K562 (cell line): ENCODE results near the gene SORT1. TPM values are rescaled to one million over a fixed set of nuclear protein-coding genes. Genes with fewer than 3 reads are reported as not detected.

Source experiments
- ATAC-seq: fragments of 200-7000 bp; cut with Tn5 transposase; 3 replicates; pipeline ENCODE4 v1.9.1; 2020; ENCODE audit warnings: moderate library complexity
- BruUV-seq: library from RNA; stranded (reverse); fragments of 400-500 nt; replicated peaks from 2 replicates; lab custom pipeline; 2021; lab: Mats Ljungman, UMichigan
- CTCF ChIA-PET: fragments of 300-600 bp; formaldehyde crosslinking; extraction: SDS; loops from one replicate; lab custom pipeline; 2021; ENCODE audit warnings: low intra/inter-chr PET ratio; lab: Yijun Ruan, JAX
- POLR2A ChIA-PET: fragments of 300-600, 350-650 bp; sonication (Branson Sonifier 250); formaldehyde crosslinking; extraction: SDS; loops from one replicate; lab custom pipeline; 2021; ENCODE audit warnings: antibody characterized with exemption, inconsistent platforms; lab: Yijun Ruan, JAX
- DNase-seq, 4 experiments: peaks; one replicate each; pipeline versions ENCODE4 v3.0.0 to v3.0.0-alpha.2; 2011 to 2018; ENCODE audit warnings: low spot score in 3 of 4, mixed read lengths in 3 of 4; ENCODE audit errors: extremely low read depth in 1 of 4
- FAIRE-seq: peaks from 2 replicates; lab custom pipeline; 2011; peaks lifted over from hg19 to GRCh38; lab: Jason Lieb, UNC
- H2AFZ ChIP-seq: 2 replicates; pipeline ENCODE4 v1.6.0; 2011; ENCODE audit warnings: low read depth, low read length, control low read depth, inconsistent platforms
- H3K27ac ChIP-seq: fragments of 200-600 bp; 3 replicates; pipeline ENCODE4 v1.8.0; 2011; ENCODE audit warnings: low read depth, mild to moderate bottlenecking, control low read depth, inconsistent platforms, low read length, moderate library complexity, mixed read lengths; ENCODE audit errors: extremely low read depth
- H3K27me3 ChIP-seq, 2 experiments: fragments of 300-600 bp in 1 of 2; 2 replicates in 1 of 2; 3 replicates in 1 of 2; pipeline versions ENCODE4 v1.6.0 to v1.8.0; 2011; ENCODE audit warnings: inconsistent platforms in 2 of 2, low read length in 2 of 2, mild to moderate bottlenecking in 1 of 2, mixed read lengths in 1 of 2, moderate library complexity in 1 of 2; ENCODE audit not compliant: control insufficient read depth in 2 of 2, insufficient read depth in 2 of 2
- H3K36me3 ChIP-seq: fragments of 300-600 bp; 3 replicates; pipeline ENCODE4 v1.8.0; 2011; ENCODE audit warnings: mild to moderate bottlenecking, low read length, inconsistent platforms; ENCODE audit not compliant: control insufficient read depth, insufficient read depth
- H3K4me1 ChIP-seq, 2 experiments: fragments of 200-600 bp in 1 of 2; replicated peaks in 1 of 2; 2 replicates in 1 of 2; 3 replicates in 1 of 2; pipeline versions ENCODE4 v1.5.1 to v1.8.0; 2011; ENCODE audit warnings: inconsistent platforms in 2 of 2, low read length in 2 of 2, mild to moderate bottlenecking in 1 of 2, mixed read lengths in 1 of 2, moderate library complexity in 1 of 2; ENCODE audit not compliant: control insufficient read depth in 2 of 2, insufficient read depth in 2 of 2
- H3K4me2 ChIP-seq: 2 replicates; pipeline ENCODE4 v1.6.1; 2011; ENCODE audit warnings: low read length, control low read depth, inconsistent platforms, mixed read lengths; ENCODE audit not compliant: insufficient read depth
- H3K4me3 ChIP-seq: fragments of 200-600 bp; sonication (generic), shearing (Covaris generic); 2 replicates; pipeline ENCODE4 v1.5.1; 2016; ENCODE audit warnings: control low read depth, inconsistent platforms
- H3K79me2 ChIP-seq: fragments of 200-600 bp; 3 replicates; pipeline ENCODE4 v1.8.0; 2011; ENCODE audit warnings: low read length, inconsistent platforms; ENCODE audit not compliant: control insufficient read depth, insufficient read depth
- H3K9ac ChIP-seq, 2 experiments: 2 replicates each; pipeline versions ENCODE4 v1.6.0 to v1.6.1; 2011; ENCODE audit warnings: low read depth in 2 of 2, low read length in 2 of 2, control low read depth in 1 of 2, inconsistent platforms in 1 of 2, mild to moderate bottlenecking in 1 of 2, mixed read lengths in 1 of 2; ENCODE audit not compliant: insufficient read depth in 1 of 2
- H3K9me1 ChIP-seq: one replicate; pipeline ENCODE4 v1.6.0; 2011; ENCODE audit warnings: inconsistent platforms, mild to moderate bottlenecking, low read length, moderate library complexity; ENCODE audit not compliant: control insufficient read depth, insufficient read depth
- H3K9me3 ChIP-seq: replicated peaks from 2 replicates; pipeline ENCODE4 v1.5.1; 2011; ENCODE audit warnings: low read depth, low read length, inconsistent platforms; ENCODE audit not compliant: control insufficient read depth, insufficient read depth
- H4K20me1 ChIP-seq: replicated peaks from 2 replicates; pipeline ENCODE4 v1.6.1; 2011; ENCODE audit warnings: low read length, inconsistent platforms, mixed read lengths; ENCODE audit not compliant: control insufficient read depth, insufficient read depth
- ARID2 ChIP-seq: fragments of 450-650 bp; IDR thresholded peaks from 2 replicates; pipeline ENCODE4 v1.6.1; 2017; ENCODE audit warnings: antibody characterized with exemption, mild to moderate bottlenecking
- BHLHE40 ChIP-seq: IDR thresholded peaks from 2 replicates; pipeline ENCODE4 v1.6.1; 2011; ENCODE audit warnings: low read length, improper control_type of control experiment
- DMBX1 ChIP-seq: fragments of 250-450 bp; sonication (Bioruptor Pico); IDR thresholded peaks from 2 replicates; pipeline ENCODE4 v1.8.0; 2022; ENCODE audit warnings: inconsistent platforms, mild to moderate bottlenecking, moderate library complexity, borderline replicate concordance
- EP300 ChIP-seq: IDR thresholded peaks from 2 replicates; pipeline ENCODE4 v1.6.1; 2012; ENCODE audit warnings: low read length, improper control_type of control experiment
- FOXK1 ChIP-seq: sonication (generic); formaldehyde crosslinking; IDR thresholded peaks from 2 replicates; pipeline ENCODE4 v1.8.0; 2022; ENCODE audit warnings: missing genetic modification reagents, mild to moderate bottlenecking, borderline replicate concordance
- KDM1A ChIP-seq, 2 experiments: fragments of 450-650 bp; IDR thresholded peaks; 2 replicates each; pipeline ENCODE4 v1.6.1; 2016; ENCODE audit warnings: mild to moderate bottlenecking in 2 of 2
- LARP7 ChIP-seq: fragments of 450-650 bp; IDR thresholded peaks from 2 replicates; pipeline ENCODE4 v1.6.1; 2016
- MTA1 ChIP-seq: fragments of 450-650 bp; IDR thresholded peaks from 2 replicates; pipeline ENCODE4 v1.6.1; 2017; ENCODE audit warnings: borderline replicate concordance
- NCOA2 ChIP-seq, 2 experiments: fragments of 450-650 bp; IDR thresholded peaks; 2 replicates each; pipeline ENCODE4 v1.6.1; 2018; ENCODE audit warnings: mild to moderate bottlenecking in 2 of 2, moderate library complexity in 1 of 2; ENCODE audit not compliant: partially characterized antibody in 2 of 2
- NCOR1 ChIP-seq: fragments of 450-650 bp; IDR thresholded peaks from 2 replicates; pipeline ENCODE4 v1.6.1; 2016; ENCODE audit warnings: mild to moderate bottlenecking, moderate library complexity
- NUFIP1 ChIP-seq: fragments of 450-650 bp; IDR thresholded peaks from 2 replicates; pipeline ENCODE4 v1.6.1; 2018; ENCODE audit not compliant: partially characterized antibody
- PTRF ChIP-seq: fragments of 450-650 bp; IDR thresholded peaks from 2 replicates; pipeline ENCODE4 v1.6.1; 2016; ENCODE audit warnings: mild to moderate bottlenecking, missing genetic modification characterization, missing compliant biosample characterization
- SOX6 ChIP-seq: fragments of 450-650 bp; IDR thresholded peaks from 2 replicates; pipeline ENCODE4 v1.6.1; 2014; ENCODE audit warnings: mild to moderate bottlenecking
- ZNF395 ChIP-seq: fragments of 200-800 bp; sonication (Bioruptor generic); IDR thresholded peaks from 2 replicates; pipeline ENCODE4 v1.6.1; 2017; ENCODE audit warnings: missing genetic modification characterization, missing compliant biosample characterization
- ZNF449 ChIP-seq: fragments of 250-450 bp; sonication (Bioruptor Pico); IDR thresholded peaks from 2 replicates; pipeline ENCODE4 v1.8.0; 2022; ENCODE audit warnings: moderate library complexity, mild to moderate bottlenecking, inconsistent platforms
- in situ Hi-C: fragments of 300-500 bp; cut with MboI; formaldehyde crosslinking; loops from 4 replicates; pipeline ENCODE4 v1.15.0; 2018; ENCODE audit warnings: inconsistent platforms, mixed read lengths
- intact Hi-C: fragments of 100-400 bp; cut with micrococcal nuclease; formaldehyde crosslinking; loops from 2 replicates; pipeline ENCODE4 v1.14.2; 2022
- polyA plus RNA-seq, 8 experiments: library from polyadenylated mRNA; depleted of rRNA in 4 of 8; stranded (reverse) in 5 of 8; unstranded in 3 of 8; fragments of >200 nt; fragmentation: Nextera tagmentation in 2 of 8; fragmentation: Illumina TruSeq in 1 of 8; extraction: Ambion mirVana in 2 of 8; extraction: Trizol in 1 of 8; gene quantifications; 2 replicates each; pipeline versions ENCODE4 v1.2.1 to v1.2.3, GENCODE V29; 2011 to 2014; ENCODE audit warnings: inconsistent platforms in 1 of 8, missing spikeins in 1 of 8
- total RNA-seq, 7 experiments: library from RNA; depleted of rRNA in 6 of 7; stranded (reverse); fragments of >200 nt in 6 of 7; fragmentation: Illumina TruSeq in 2 of 7; extraction: Trizol in 2 of 7; gene quantifications; 2 replicates each; pipeline versions ENCODE4 v1.2.1 to v1.2.3, GENCODE V29; 2011 to 2021; ENCODE audit warnings: low replicate concordance in 1 of 7

The SORT1 gene
- total and polyA plus RNA-seq, 9 of the 15 experiments (the other 6 are each of a cell fraction or from before 2014, with no cell fraction given): 27.4 to 112 (median 65.0) TPM

GRCh38 chr1:109392037-109392787 lies 5.5 kb downstream of the SORT1 start (continued):
- TF ChIP-seq ZNF449 (no peak), ARID2 (no peak), EP300 (0 out of 2 replicates have a peak, but pooled peaks have one; percentile 12), MTA1 (0 out of 2 replicates have a peak, but pooled peaks have one; percentile 7), DMBX1 (CRISPR knock-in tag) (0 out of 2 replicates have a peak, but pooled peaks have one; percentile 21), SOX6 (no peak), NCOR1 (0 out of 2 replicates have a peak, but pooled peaks have one; percentile 18)
- TF ChIP-seq, all 486 proteins: peak for 35

GRCh38 chr1:109391626-109392025 lies 6.1 kb downstream of the SORT1 start:
- Histone ChIP-seq H3K4me3 (peak overlapping the region; percentile 35), H3K79me2 (peaks cover 100% of the 10 kb centered on the region), H3K4me2 (peak overlapping the region; percentile 93), H4K20me1 (no peaks in the 10 kb centered on the region), H3K4me1 (peaks cover 36 to 79% of the 10 kb centered on the region in 2 experiments), H2AFZ (no peak overlapping the region), H3K9me3 (no peaks in the 10 kb centered on the region), H3K27ac (peak overlapping the region; percentile 92), H3K9ac (peak overlapping the region in 1 of 2 experiments; percentile 86; a peak in 2 of 4 replicates), H3K36me3 (peaks cover 22% of the 10 kb centered on the region), H3K27me3 (no peaks in the 10 kb centered on the region), H3K9me1 (no peaks in the 10 kb centered on the region)
- ChIA-PET POLR2A (interaction anchor here (0.7 to 4.6 kb wide), 5 partner anchors 12 to 137 kb away, joined by 3 to 35 read pairs (median 3); no protein-coding TSS in a partner anchor), CTCF (no interaction called here)
- DNase-seq (no peak), FAIRE-seq (no peak), ATAC-seq (no peak)
- intact Hi-C loops (no loop called here), in situ Hi-C loops (no loop called here)
- BruUV-seq: no TSS peak
- no peak for TF ChIP-seq NUFIP1
- 0 out of 2 replicates have a peak, but pooled peaks have one; percentile 63 for TF ChIP-seq ZNF395 (CRISPR knock-in tag)
- peak in 1 of 2 experiments; percentile 16 for TF ChIP-seq NCOA2 (IDR thresholded peaks at IDR 0.05; ENCODE audit: partially characterized antibody in 2 of 2)
- TF ChIP-seq PTRF (tag): no peak
- no peak for TF ChIP-seq FOXK1
- TF ChIP-seq LARP7: no peak
- TF ChIP-seq KDM1A (IDR thresholded peaks at IDR 0.05): peak; percentile 34 to 37; a peak in 2 of 4 replicates
- TF ChIP-seq BHLHE40: no peak
